SK-N-SH (cell line): ENCODE data around the gene MON1A. TPM values are rescaled to one million over a fixed set of nuclear protein-coding genes. Genes with fewer than 3 reads are reported as not detected.

Source experiments
- CTCF ChIA-PET: fragments of 300-600, 350-600 bp; formaldehyde crosslinking; extraction: SDS; loops from one replicate; lab custom pipeline; 2021; lab: Yijun Ruan, JAX
- POLR2A ChIA-PET: fragments of 350-600 bp; sonication (Branson Sonifier 250); formaldehyde crosslinking; extraction: SDS; loops from one replicate; lab custom pipeline; 2020; ENCODE audit warnings: antibody characterized with exemption, inconsistent platforms; lab: Yijun Ruan, JAX
- DNase-seq: peaks from one replicate; pipeline ENCODE4 v3.0.0; 2012
- H2AFZ ChIP-seq: fragments of 200-600 bp; sonication (generic); 2 replicates; pipeline ENCODE4 v1.8.1; 2016; ENCODE audit warnings: antibody characterized with exemption, mild to moderate bottlenecking, low read depth
- H3F3A ChIP-seq: fragments of 200-600 bp; sonication (generic); replicated peaks from 2 replicates; pipeline ENCODE3; 2016; ENCODE audit warnings: antibody characterized with exemption, mild to moderate bottlenecking; ENCODE audit not compliant: insufficient read depth
- H3K27ac ChIP-seq, 2 experiments: fragments of 200-500 bp in 1 of 2; fragments of 200-600 bp in 1 of 2; sonication (Bioruptor generic) in 1 of 2; sonication (generic), shearing (Covaris generic) in 1 of 2; 2 replicates each; pipeline versions ENCODE4 v1.5.1 to v1.6.1; 2014 to 2016; ENCODE audit warnings: low read depth in 2 of 2, inconsistent platforms in 1 of 2, low read length in 1 of 2, mild to moderate bottlenecking in 1 of 2, mixed read lengths in 1 of 2
- H3K27me3 ChIP-seq: fragments of 200-600 bp; sonication (generic), shearing (Covaris generic); 2 replicates; pipeline ENCODE4 v1.6.1; 2016; ENCODE audit warnings: mixed run types; ENCODE audit not compliant: insufficient read depth
- H3K36me3 ChIP-seq, 2 experiments: fragments of 200-500 bp in 1 of 2; fragments of 200-600 bp in 1 of 2; sonication (Bioruptor generic) in 1 of 2; sonication (generic) in 1 of 2; replicated peaks in 1 of 2; 2 replicates each; pipeline versions ENCODE3 to v1.5.1; 2014 to 2016; ENCODE audit warnings: low read length in 1 of 2, mild to moderate bottlenecking in 1 of 2; ENCODE audit not compliant: insufficient read depth in 2 of 2, control insufficient read depth in 1 of 2
- H3K4me1 ChIP-seq, 2 experiments: fragments of 200-500 bp in 1 of 2; fragments of 200-600 bp in 1 of 2; sonication (Bioruptor generic) in 1 of 2; sonication (generic), shearing (Covaris generic) in 1 of 2; 2 replicates each; pipeline versions ENCODE4 v1.5.1 to v1.6.1; 2014 to 2016; ENCODE audit warnings: low read depth in 1 of 2, low read length in 1 of 2, mixed run types in 1 of 2; ENCODE audit not compliant: insufficient read depth in 2 of 2, control insufficient read depth in 1 of 2
- H3K4me2 ChIP-seq: fragments of 200-600 bp; sonication (generic), shearing (Covaris generic); 2 replicates; pipeline ENCODE4 v1.6.1; 2017; ENCODE audit warnings: mixed run types
- H3K4me3 ChIP-seq, 2 experiments: fragments of 200-500 bp in 1 of 2; fragments of 200-600 bp in 1 of 2; sonication (Bioruptor generic) in 1 of 2; sonication (generic), shearing (Covaris generic) in 1 of 2; 2 replicates each; pipeline versions ENCODE4 v1.5.1 to v1.8.1; 2014 to 2016; ENCODE audit warnings: low read depth in 2 of 2, inconsistent platforms in 1 of 2, low read length in 1 of 2, mild to moderate bottlenecking in 1 of 2, mixed read lengths in 1 of 2, moderate library complexity in 1 of 2
- H3K79me2 ChIP-seq: fragments of 200-600 bp; sonication (generic); 2 replicates; pipeline ENCODE4 v1.8.1; 2017; ENCODE audit warnings: mild to moderate bottlenecking; ENCODE audit not compliant: insufficient read depth
- H3K9ac ChIP-seq: fragments of 200-600 bp; sonication (generic); 2 replicates; pipeline ENCODE4 v1.6.1; 2017; ENCODE audit warnings: mixed run types
- H3K9me2 ChIP-seq: fragments of 200-600 bp; sonication (generic); 2 replicates; pipeline ENCODE4 v1.6.1; 2017; ENCODE audit warnings: mixed run types
- H3K9me3 ChIP-seq: fragments of 200-600 bp; sonication (generic); 2 replicates; pipeline ENCODE4 v1.6.1; 2017; ENCODE audit warnings: mixed run types, mild to moderate bottlenecking, moderate library complexity
- H4K20me1 ChIP-seq: fragments of 200-600 bp; sonication (generic); 2 replicates; pipeline ENCODE4 v1.6.1; 2017; ENCODE audit warnings: mild to moderate bottlenecking, mixed run types; ENCODE audit not compliant: insufficient read depth
- CTCF ChIP-seq: fragments of 200-600 bp; sonication (generic); IDR thresholded peaks from 2 replicates; pipeline ENCODE4 v1.6.1; 2017; ENCODE audit warnings: antibody characterized with exemption, mild to moderate bottlenecking, moderate library complexity
- EP300 ChIP-seq, 2 experiments: IDR thresholded peaks; 2 replicates each; pipeline versions ENCODE4 v1.4.0 to v1.6.1; 2012; ENCODE audit warnings: borderline replicate concordance in 1 of 2, low read depth in 1 of 2, low read length in 1 of 2
- FOSL2 ChIP-seq: IDR thresholded peaks from 2 replicates; pipeline ENCODE4 v1.4.0; 2012; ENCODE audit warnings: low read depth, mild to moderate bottlenecking, moderate library complexity, borderline replicate concordance
- GABPA ChIP-seq: IDR thresholded peaks from 2 replicates; pipeline ENCODE4 v1.4.0; 2012; ENCODE audit warnings: low read depth, mild to moderate bottlenecking
- IRF3 ChIP-seq: fragments of 150-350 bp; IDR thresholded peaks from 2 replicates; pipeline ENCODE4 v1.6.1; 2016; ENCODE audit warnings: mild to moderate bottlenecking, low read depth, low read length
- MAX ChIP-seq: IDR thresholded peaks from 2 replicates; pipeline ENCODE4 v1.4.0; 2012; ENCODE audit warnings: low read depth
- NFIC ChIP-seq: IDR thresholded peaks from 2 replicates; pipeline ENCODE4 v1.4.0; 2012; ENCODE audit warnings: borderline replicate concordance
- NRF1 ChIP-seq: IDR thresholded peaks from 2 replicates; pipeline ENCODE4 v1.6.1; 2012; ENCODE audit warnings: low read depth, mild to moderate bottlenecking, low read length
- RAD21 ChIP-seq: IDR thresholded peaks from 2 replicates; pipeline ENCODE4 v1.6.1; 2012; ENCODE audit warnings: mild to moderate bottlenecking, low read length
- RCOR1 ChIP-seq: fragments of 150-350 bp; IDR thresholded peaks from 2 replicates; pipeline ENCODE4 v1.6.1; 2017; ENCODE audit warnings: antibody characterized with exemption, low read length
- REST ChIP-seq: IDR thresholded peaks from 2 replicates; pipeline ENCODE4 v1.6.1; 2012; ENCODE audit warnings: mild to moderate bottlenecking, low read depth, low read length, moderate library complexity
- RFX5 ChIP-seq: IDR thresholded peaks from 2 replicates; pipeline ENCODE4 v1.6.1; 2012; ENCODE audit warnings: mild to moderate bottlenecking, improper control_type of control experiment, low read length
- TCF12 ChIP-seq: IDR thresholded peaks from 2 replicates; pipeline ENCODE4 v1.4.0; 2012
- TEAD4 ChIP-seq: IDR thresholded peaks from 2 replicates; pipeline ENCODE4 v1.4.0; 2012; ENCODE audit warnings: mild to moderate bottlenecking, borderline replicate concordance; ENCODE audit not compliant: insufficient read depth
- USF1 ChIP-seq: IDR thresholded peaks from 2 replicates; pipeline ENCODE4 v1.4.0; 2012; ENCODE audit warnings: low read depth, borderline replicate concordance
- YY1 ChIP-seq: IDR thresholded peaks from 2 replicates; pipeline ENCODE4 v1.4.0; 2012; ENCODE audit warnings: low read depth, mild to moderate bottlenecking
- WGBS: methylation state at CpG from one replicate; pipeline ENCODE4 v1.1.6; 2017; ENCODE audit warnings: low lambda C conversion rate; 5-methylcytosine and 5-hydroxymethylcytosine counted together
- polyA plus RNA-seq, 3 experiments: library from polyadenylated mRNA; depleted of rRNA; stranded (reverse); fragments of >200 nt; gene quantifications; 2 replicates each; pipeline ENCODE4 v1.2.3, GENCODE V29; 2012

Gene MON1A
- polyA plus RNA-seq, 1 of the 3 experiments (the other 2 are of a cell fraction) = 12.0 TPM

- Histone ChIP-seq H3F3A (no peaks in the 10 kb centered on the region), H3K9ac (no peak within 1 kb of the TSS), H3K27ac (no peak within 1 kb of the TSS; a peak in 1 of 4 replicates), H3K27me3 (peaks cover 25% of the 10 kb centered on the region), H4K20me1 (no peaks in the 10 kb centered on the region), H2AFZ (0 out of 2 replicates have a peak within 1 kb of the TSS, but pooled peaks have one; percentile 41), H3K4me2 (peak within 1 kb of the TSS; percentile 78; the same call in 1 of the 2 replicates), H3K4me3 (peak within 1 kb of the TSS; percentile 23 to 53; a peak in 3 of 4 replicates), H3K9me2 (no peaks in the 10 kb centered on the region), H3K79me2 (no peaks in the 10 kb centered on the region)
- no CpG with 5 or more reads among the region's 59 CpGs for WGBS
- POLR2A ChIA-PET = interaction anchor here (0.8 kb wide), 1 partner anchor 12 kb away, joined by 3 read pairs; no protein-coding TSS in a partner anchor
- DNase-seq = peak; percentile 95
- no peak for TF ChIP-seq EP300 (IDR thresholded peaks at IDR 0.05; ENCODE audit: borderline replicate concordance in 1 of 2, low read depth in 1 of 2, low read length in 1 of 2)
- no peak for TF ChIP-seq USF1
- no peak for TF ChIP-seq RFX5
- TF ChIP-seq REST = no peak
- no peak for TF ChIP-seq RCOR1
- no peak for TF ChIP-seq MAX
- no peak for TF ChIP-seq NRF1
- TF ChIP-seq IRF3 = no peak
- TF ChIP-seq YY1 = no peak
- TF ChIP-seq TCF12 = no peak
- TF ChIP-seq GABPA = no peak
- no peak for TF ChIP-seq RAD21
- no peak for TF ChIP-seq TEAD4
- no peak for TF ChIP-seq CTCF
- TF ChIP-seq FOSL2 = no peak
- no peak for TF ChIP-seq NFIC
- TF ChIP-seq, all 33 proteins: peak for 0
- Histone ChIP-seq H3K4me1 (peaks cover 0 to 50% of the 10 kb centered on the region in 2 experiments; a peak in 1 of 4 replicates), H3K36me3 (no peaks in the 10 kb centered on the region), H3K9me3 (no peaks in the 10 kb centered on the region)
- CTCF ChIA-PET = interaction anchor here (1.5 to 6.1 kb wide), 3 partner anchors 12 to 67 kb away, joined by 6 to 42 read pairs (median 15); partner anchors contain the start of gene INKA1
Measured at GRCh38 chr3:49869525-49870126, 60.0 kb downstream of the MON1A start, which contains the start of gene CAMKV. Gene CAMKV, minus strand, starts transcription at chr3:49869906. Its CDS starts 7,518 bp downstream, at chr3:49862388.
